Middle frontal gyrus (tissue), 1 donor: Measurements from ENCODE around the gene CENATAC.
"Not testable (repeated sequence)": the region's sequence is repeated elsewhere in the genome, so short reads cannot be mapped to it uniquely, and the experiment has no call there.

Experiments used
- DNase-seq: peaks from one replicate; pipeline ENCODE4 v3.0.0-alpha.2; 2015; ENCODE audit warnings: low spot score; ENCODE audit errors: extremely low spot score

CENATAC gene

GRCh38 chr11:118996926-118997626 lies 862 bp upstream of the CENATAC start:
- DNase-seq = no peak

GRCh38 chr11:118998388-118998717 lies 415 bp downstream of the CENATAC start:
- DNase-seq = no peak

GRCh38 chr11:118998822-118999221 lies 884 bp downstream of the CENATAC start:
- DNase-seq = no peak

- no peak for DNase-seq
Measured at GRCh38 chr11:119000906-119001305, 3.0 kb downstream of the CENATAC start.

DNA sequence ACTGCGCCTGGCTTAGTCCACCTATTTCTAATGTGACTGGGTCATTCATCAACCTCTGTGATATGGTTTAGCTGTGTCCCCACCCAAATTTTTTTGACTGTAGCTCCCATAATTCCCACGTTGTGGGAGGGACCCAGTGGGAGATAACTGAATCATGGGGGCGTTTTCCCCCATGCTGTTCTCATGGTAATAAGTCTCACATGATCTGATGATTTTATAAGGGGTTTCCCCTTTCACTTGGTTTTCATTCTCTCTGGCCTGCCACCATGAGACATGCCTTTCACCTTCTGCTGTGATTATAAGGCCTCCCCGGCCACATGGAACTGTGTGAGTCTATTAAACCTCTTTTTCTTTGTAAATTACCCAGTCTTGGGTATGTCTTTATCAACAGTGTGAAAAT lies 8.7 kb downstream of the CENATAC start:
- no peak for DNase-seq

DNA sequence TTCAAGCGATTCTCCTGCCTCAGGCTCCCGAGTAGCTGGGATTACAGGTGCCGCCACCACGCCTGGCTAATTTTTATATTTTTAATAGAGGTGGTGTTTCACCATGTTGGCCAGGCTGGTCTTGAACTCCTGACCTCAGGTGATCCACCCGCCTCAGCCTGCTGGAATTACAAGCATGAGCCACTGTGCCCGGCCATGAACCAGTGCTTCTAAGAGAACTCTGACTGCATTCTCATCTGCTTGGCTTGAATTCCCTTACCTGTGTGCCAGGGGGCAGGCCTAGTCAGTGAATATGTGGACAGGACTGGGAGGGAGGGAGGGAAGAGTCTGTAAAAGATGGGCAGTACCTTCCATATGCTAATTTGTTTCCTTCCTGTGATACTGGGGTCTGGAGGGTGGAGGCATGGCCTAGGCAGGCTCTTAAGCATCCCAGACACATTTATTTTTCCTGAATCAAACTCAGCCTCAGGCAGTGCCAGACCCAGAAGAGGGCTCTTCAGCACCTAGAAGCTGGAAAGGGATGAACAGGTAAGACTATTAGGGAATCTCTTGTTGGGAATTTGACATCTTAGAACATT lies 13.6 kb downstream of the CENATAC start:
- no peak for DNase-seq

DNA sequence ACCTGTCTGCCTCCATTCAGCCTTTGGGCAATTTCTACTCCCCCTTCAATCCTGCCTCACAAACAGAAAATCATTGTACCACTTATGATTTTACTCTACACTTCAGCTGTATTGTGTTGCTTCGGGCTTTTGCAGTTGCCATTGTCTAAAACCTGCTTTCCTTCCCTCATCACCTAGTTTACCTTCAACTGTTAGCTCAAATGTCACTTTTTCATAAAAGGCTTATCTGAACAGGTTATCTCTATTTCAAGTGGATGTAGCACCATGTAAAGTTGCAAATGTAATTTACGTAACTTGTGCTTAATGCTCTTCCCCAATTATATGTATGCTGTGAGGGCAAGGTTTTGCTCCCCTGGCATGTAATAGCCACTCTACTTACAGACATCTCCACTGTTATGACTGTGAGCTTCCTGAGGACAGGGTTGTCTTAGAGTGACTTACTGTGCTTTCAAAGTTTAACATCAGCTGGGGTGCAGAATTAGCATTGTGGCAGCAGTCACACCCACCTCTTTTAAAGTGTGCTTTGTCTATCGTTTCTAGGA lies 14.8 kb downstream of the CENATAC start:
- DNase-seq = no peak

- DNase-seq = no peak
Measured at GRCh38 chr11:119014209-119014924, 16.4 kb downstream of the CENATAC start.

GRCh38 chr11:119015054-119015611 lies 17.2 kb downstream of the CENATAC start:
- DNase-seq = no peak

DNA sequence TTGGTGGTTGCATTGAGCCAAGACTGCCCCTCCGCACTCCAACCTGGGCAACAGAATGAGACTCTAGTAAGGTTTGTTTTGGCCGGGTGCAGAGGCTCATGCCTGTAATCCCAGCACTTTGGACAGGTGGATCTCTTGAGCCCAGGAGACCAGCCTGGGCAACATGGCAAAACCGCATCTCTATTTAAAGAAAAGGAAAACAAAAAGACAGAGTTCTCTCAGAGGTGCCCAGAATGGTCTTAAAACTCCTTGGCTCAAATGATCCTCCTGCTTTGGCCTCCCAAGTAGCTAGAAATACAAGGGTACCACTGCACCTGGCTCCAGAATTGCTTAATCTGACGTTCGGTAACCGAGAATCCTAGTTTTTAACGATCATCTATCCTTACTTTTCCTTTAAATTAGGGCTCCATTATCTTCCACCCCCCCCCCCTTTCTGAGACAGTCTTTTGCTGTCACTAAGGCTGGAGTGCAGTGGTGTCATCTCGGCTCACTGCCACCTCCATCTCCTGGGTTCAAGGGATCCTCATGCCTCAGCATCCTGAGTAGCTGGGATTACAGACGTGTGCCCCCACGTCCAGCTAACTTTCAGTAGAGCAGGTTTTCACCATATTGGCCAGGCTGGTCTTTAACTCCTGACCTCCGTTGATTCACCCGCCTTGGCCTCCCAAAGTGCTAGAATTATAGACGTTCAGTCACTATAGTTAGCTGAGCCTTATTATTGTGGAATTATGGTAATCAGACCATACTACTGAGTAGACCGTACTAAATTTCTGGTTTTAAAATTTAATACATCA lies 18.5 kb downstream of the CENATAC start:
- no peak for DNase-seq

DNA sequence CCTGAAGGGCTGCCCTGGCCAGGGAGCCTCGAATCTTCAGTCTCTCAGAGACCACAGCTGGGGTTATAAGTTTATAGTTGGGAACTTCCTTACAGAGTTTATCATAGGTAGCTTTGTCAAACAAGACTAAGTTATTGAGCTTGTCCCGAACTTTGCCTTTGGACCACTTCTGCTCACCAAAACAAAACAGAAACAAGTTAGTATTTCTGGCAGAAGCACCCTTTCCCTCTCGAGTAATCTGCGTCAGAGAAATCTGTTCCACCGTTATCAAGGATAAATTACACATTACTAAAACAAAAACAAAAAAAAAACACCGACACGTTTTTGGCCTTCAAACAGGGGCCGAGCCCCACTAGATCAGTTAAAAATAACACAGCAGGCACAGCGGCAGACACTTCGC lies 19.4 kb downstream of the CENATAC start:
- DNase-seq = not testable (repeated sequence)

DNA sequence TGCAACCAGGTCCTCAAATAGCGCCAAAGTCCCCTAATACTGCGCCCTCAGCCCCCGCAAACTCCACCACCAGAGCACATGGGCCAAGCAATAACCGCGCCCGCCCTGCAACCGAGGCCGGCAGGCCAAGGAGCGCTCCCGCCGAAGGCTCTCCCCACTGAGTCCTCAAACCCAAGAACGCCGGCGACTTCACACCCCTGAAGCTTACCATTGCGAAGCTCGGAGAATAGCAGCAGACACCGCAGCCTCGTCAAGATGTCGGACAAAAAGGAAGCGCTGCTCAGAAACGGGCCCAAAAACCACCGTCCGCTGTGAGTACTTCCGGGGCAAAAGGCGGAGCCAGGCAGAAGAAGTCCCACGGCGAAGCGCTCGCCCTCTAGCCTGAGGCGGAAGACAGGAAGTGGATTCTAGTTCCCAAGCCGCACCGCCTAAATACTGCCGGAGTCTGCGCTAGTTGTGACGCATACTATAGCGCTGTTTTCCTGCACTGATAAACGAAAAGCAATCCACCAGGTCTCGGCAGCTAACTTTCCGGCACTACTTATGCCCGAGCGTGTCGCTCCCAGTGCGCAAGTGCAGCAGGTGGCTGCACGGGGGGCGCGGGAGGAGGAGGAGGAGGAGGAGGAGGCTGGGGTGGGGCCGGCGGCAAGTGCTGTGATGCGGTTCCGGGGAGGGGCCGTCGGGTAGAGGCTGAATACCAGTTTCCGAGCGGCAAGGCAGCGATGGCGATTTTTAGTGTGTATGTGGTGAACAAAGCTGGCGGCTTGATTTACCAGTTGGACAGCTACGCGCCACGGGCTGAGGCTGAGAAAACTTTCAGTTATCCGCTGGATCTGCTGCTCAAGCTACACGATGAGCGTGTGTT lies 20.4 kb downstream of the CENATAC start, which contains the start of the genes RPS25 and TRAPPC4:
RPS25 (minus strand) TSS at position 270 of the 865 bp plus-strand sequence; CDS start at position 211, 59 bp downstream.
TRAPPC4 (plus strand) TSS at position 693 of the 865 bp plus-strand sequence; CDS start at position 723, 30 bp downstream.
- DNase-seq = peak; percentile 95

DNA sequence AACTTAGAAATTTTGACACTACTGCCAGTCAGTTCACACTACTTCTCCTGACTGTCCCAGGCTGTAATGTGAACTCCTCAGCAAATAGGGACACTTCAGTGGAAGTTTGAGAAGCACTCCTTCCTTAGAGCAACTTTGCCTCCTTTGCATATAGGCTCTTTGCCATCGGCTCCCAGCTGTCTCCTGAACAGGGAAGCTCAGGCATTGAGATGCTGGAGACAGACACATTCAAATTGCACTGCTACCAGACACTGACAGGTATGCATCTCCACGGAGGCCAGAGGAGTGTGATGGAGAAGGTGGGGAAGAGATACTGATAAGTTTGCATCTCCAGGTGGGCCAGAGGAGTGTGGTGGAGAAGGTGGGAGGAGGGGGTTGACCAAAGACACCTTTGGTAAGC lies 22.1 kb downstream of the CENATAC start:
- DNase-seq = no peak

DNA sequence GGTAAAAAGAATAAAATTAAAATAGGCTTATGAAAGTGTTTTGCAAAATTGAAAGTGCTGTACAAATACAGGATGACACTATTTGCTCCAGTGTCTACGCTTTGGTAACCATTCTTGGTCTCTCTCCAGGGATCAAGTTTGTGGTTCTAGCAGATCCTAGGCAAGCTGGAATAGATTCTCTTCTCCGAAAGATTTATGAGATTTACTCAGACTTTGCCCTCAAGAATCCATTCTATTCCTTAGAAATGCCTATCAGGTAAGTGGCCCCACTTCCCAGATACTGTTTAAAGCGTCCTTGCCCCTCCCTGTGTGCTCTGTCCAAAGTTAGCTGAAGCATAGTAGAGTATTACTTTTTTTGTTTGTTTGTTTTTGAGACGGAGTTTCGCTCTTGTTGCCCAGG lies 23.7 kb downstream of the CENATAC start:
- no peak for DNase-seq

- no peak for DNase-seq
Measured at GRCh38 chr11:119023741-119024140, 25.8 kb downstream of the CENATAC start.

GRCh38 chr11:119024430-119025098 lies 26.6 kb downstream of the CENATAC start:
- no peak for DNase-seq

DNA sequence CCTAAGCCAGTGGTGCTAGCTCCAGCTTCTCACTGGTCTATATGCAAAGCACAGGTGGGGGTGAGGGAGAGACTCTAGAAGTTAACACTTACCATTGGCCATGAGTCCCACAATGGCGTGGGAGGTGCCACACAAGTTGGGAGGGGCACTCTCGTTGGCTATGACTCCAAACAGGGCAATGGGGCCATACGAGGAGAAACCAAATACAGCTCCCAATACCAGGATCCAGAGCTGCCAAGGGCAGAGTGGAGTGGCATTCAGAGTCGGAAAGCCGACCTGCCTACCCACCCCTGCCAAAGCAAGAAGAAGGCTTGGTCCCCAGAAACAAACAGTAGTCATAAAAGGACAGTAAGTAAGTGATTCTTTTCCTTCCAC lies 27.1 kb downstream of the CENATAC start:
- no peak for DNase-seq

GRCh38 chr11:119025541-119025940 lies 27.6 kb downstream of the CENATAC start:
- no peak for DNase-seq

GRCh38 chr11:119025978-119026766 lies 28.2 kb downstream of the CENATAC start:
- DNase-seq = no peak
